DND-41 (cell line): ENCODE results near the gene CEP131.

Experiments
- ATAC-seq: fragments of 200-7000 bp; cut with Tn5 transposase; 3 replicates; pipeline ENCODE4 v1.9.1; 2021; ENCODE audit warnings: low read depth; ENCODE audit not compliant: insufficient read depth
- DNase-seq: peaks from one replicate; pipeline ENCODE4 v3.0.0-alpha.2; 2020
- H2AFZ ChIP-seq: 2 replicates; pipeline ENCODE4 v1.6.0; 2012; ENCODE audit warnings: low read depth, low read length
- H3K27ac ChIP-seq: 2 replicates; pipeline ENCODE4 v1.5.1; 2012; ENCODE audit warnings: low read length, inconsistent platforms
- H3K27me3 ChIP-seq: fragments of 200-600 bp; sonication (generic); 2 replicates; pipeline ENCODE4 v1.6.0; 2012; ENCODE audit warnings: low read length, mild to moderate bottlenecking, inconsistent platforms; ENCODE audit not compliant: insufficient read depth, poor library complexity
- H3K36me3 ChIP-seq: 2 replicates; pipeline ENCODE4 v1.5.1; 2012; ENCODE audit warnings: low read length, inconsistent platforms; ENCODE audit not compliant: insufficient read depth
- H3K4me1 ChIP-seq: 2 replicates; pipeline ENCODE4 v1.5.1; 2012; ENCODE audit warnings: mild to moderate bottlenecking, low read length; ENCODE audit not compliant: insufficient read depth
- H3K4me2 ChIP-seq: 2 replicates; pipeline ENCODE4 v1.6.0; 2012; ENCODE audit warnings: mild to moderate bottlenecking, moderate library complexity, low read length, inconsistent platforms; ENCODE audit not compliant: insufficient read depth
- H3K4me3 ChIP-seq, 2 experiments: fragments of 200-600 bp in 1 of 2; shearing (Covaris generic) in 1 of 2; 2 replicates each; pipeline ENCODE4 v1.5.1; 2012 to 2016; ENCODE audit warnings: inconsistent platforms in 2 of 2, low read length in 2 of 2, mild to moderate bottlenecking in 2 of 2, low read depth in 1 of 2, moderate library complexity in 1 of 2
- H3K79me2 ChIP-seq: 2 replicates; pipeline ENCODE4 v1.6.0; 2012; ENCODE audit warnings: low read length, inconsistent platforms; ENCODE audit not compliant: insufficient read depth
- H3K9ac ChIP-seq: 2 replicates; pipeline ENCODE4 v1.6.0; 2012; ENCODE audit warnings: low read depth, mild to moderate bottlenecking, inconsistent platforms, low read length, moderate library complexity
- H3K9me3 ChIP-seq: 2 replicates; pipeline ENCODE4 v1.5.1; 2012; ENCODE audit warnings: low read length, moderate library complexity, mild to moderate bottlenecking, inconsistent platforms; ENCODE audit not compliant: insufficient read depth, severe bottlenecking
- H4K20me1 ChIP-seq: 2 replicates; pipeline ENCODE4 v1.6.0; 2012; ENCODE audit warnings: low read length; ENCODE audit not compliant: insufficient read depth
- CTCF ChIP-seq: IDR thresholded peaks from 2 replicates; pipeline ENCODE4 v1.5.1; 2012; ENCODE audit warnings: borderline replicate concordance, low read length, moderate library complexity, mild to moderate bottlenecking; ENCODE audit not compliant: poor library complexity, severe bottlenecking; ENCODE audit errors: extremely low read depth
- EZH2 ChIP-seq: IDR thresholded peaks from 3 replicates; pipeline ENCODE4 v1.6.1; 2012; ENCODE audit warnings: borderline replicate concordance, low read depth, mild to moderate bottlenecking, moderate library complexity, low read length, inconsistent platforms; ENCODE audit not compliant: severe bottlenecking

CEP131 gene

DNA sequence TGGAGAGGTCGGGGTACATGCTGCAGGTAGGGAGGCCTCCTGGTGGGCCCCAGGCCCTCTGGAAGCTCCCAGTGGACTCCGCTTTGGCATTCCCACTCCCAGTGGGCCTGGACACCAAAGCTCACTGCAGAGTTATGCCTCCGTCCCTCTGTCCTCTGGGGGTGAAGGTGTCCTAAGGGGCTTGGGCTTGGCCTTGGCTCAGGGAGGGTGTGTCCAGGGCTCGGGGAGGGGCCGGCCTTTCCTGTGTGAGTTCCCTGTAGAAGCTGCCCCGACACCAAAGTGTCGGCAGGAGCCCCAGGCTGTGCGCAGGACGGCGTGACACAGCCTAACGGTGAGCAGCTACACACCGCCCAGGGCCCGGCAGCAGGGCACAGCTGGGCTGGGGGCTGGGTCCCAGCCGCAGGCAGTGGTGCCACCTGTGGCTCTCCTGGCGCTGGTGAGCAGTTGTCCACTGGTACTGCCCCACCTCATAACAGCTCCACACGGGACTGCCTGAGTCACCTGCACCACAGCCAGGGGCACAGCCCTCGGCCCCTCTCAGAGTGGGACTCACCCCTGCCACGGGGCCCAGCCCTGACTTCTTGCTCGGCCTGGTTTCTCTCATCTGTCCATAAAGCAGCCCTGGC lies 10.0 kb upstream of the CEP131 start:
- peaks cover 69% of the 10 kb centered on the region for H3K36me3 ChIP-seq
- ATAC-seq = no peak

GRCh38 chr17:81231766-81232581 lies 9.2 kb upstream of the CEP131 start:
- Histone ChIP-seq H3K4me3 (no peak overlapping the region), H3K79me2 (peaks cover 22% of the 10 kb centered on the region), H3K27ac (no peak overlapping the region), H3K4me1 (peaks cover 11% of the 10 kb centered on the region), H3K9me3 (no peaks in the 10 kb centered on the region), H3K4me2 (no peak overlapping the region), H4K20me1 (peaks cover 23% of the 10 kb centered on the region), H3K9ac (no peak overlapping the region), H3K27me3 (no peaks in the 10 kb centered on the region), H2AFZ (no peak overlapping the region), H3K36me3 (peaks cover 65% of the 10 kb centered on the region)
- no peak for DNase-seq
- ATAC-seq = no peak
- no peak for TF ChIP-seq EZH2
- TF ChIP-seq CTCF = no peak

More for the DNA sequence above, 10.0 kb upstream of the CEP131 start:
- Histone ChIP-seq H3K27ac (no peak overlapping the region), H3K27me3 (no peaks in the 10 kb centered on the region), H3K4me2 (no peak overlapping the region), H3K9me3 (no peaks in the 10 kb centered on the region), H3K4me1 (peaks cover 19% of the 10 kb centered on the region), H4K20me1 (peaks cover 24% of the 10 kb centered on the region), H3K9ac (no peak overlapping the region), H3K79me2 (peaks cover 29% of the 10 kb centered on the region), H2AFZ (no peak overlapping the region), H3K4me3 (no peak overlapping the region)
- no peak for TF ChIP-seq EZH2
- TF ChIP-seq CTCF = no peak
- no peak for DNase-seq

- no peak overlapping the region for H2AFZ ChIP-seq
- H3K36me3 ChIP-seq = peaks cover 64% of the 10 kb centered on the region
- peaks cover 3% of the 10 kb centered on the region; the same call in 1 of the 2 replicates for H3K4me1 ChIP-seq
- H3K27me3 ChIP-seq = no peaks in the 10 kb centered on the region
- peaks cover 14% of the 10 kb centered on the region for H3K79me2 ChIP-seq
- no peak overlapping the region for H3K4me2 ChIP-seq
- no peak for DNase-seq
- TF ChIP-seq CTCF (no peak), EZH2 (no peak)
- H3K9ac ChIP-seq = no peak overlapping the region
- no peak overlapping the region for H3K27ac ChIP-seq
- no peak for ATAC-seq
- H3K9me3 ChIP-seq = no peaks in the 10 kb centered on the region
- no peak overlapping the region for H3K4me3 ChIP-seq
- peaks cover 20% of the 10 kb centered on the region for H4K20me1 ChIP-seq
Observed at GRCh38 chr17:81231121-81231645, 8.4 kb upstream of the CEP131 start.
